GM18526 (cell line): ENCODE data around the gene HYAL1.

Experiments used
- POLR2A ChIP-seq: IDR thresholded peaks from 3 replicates; pipeline ENCODE4 v1.6.1; 2011; ENCODE audit not compliant: insufficient read length; ENCODE audit errors: extremely low read depth

HYAL1 gene

GRCh38 chr3:50323614-50324199 lies 20.3 kb upstream of the HYAL1 start:
- no peak for TF ChIP-seq POLR2A

- TF ChIP-seq POLR2A = no peak
Measured at GRCh38 chr3:50323092-50323600, 19.8 kb upstream of the HYAL1 start.

DNA sequence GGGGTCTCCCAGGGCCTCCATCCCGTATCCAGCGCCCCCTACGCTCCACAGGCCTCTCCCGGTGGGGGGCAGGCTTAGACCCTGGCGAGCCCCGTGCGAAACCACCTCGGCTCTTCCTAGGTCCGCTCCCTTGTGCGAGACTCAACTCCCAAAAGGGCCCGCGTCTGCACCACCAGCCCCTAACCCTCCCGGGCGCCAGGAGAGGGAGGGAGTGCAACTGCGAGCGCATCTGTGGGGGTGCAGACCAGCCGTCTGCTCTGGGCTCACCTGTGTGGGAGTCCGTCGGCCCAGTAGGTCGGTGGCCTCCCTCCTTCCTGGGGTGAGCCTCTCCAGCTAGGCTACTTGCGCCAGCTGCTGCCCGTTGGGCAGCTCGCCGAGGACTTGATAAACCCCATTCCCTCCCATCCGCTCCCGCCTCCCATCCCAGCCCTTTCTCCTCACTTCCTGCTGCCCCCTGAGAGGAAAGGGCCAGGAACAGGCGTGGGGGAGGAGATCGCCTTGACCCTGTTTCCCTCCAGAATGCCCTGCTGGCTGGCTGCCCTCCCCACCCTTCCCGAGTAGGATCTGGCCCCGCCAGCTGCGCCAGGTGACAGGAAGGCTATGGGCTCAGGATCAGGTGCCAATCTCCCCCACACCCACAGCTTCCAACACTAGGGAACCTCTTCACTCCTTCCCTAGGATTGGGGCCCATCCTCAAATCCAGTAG lies 19.2 kb upstream of the HYAL1 start, which contains the start of gene HYAL2:
Gene HYAL2 (minus strand): TSS at position 360 of the 706 bp plus-strand sequence. CDS start 2,256 bp downstream, outside the sequence.
- TF ChIP-seq POLR2A = no peak

- no peak for TF ChIP-seq POLR2A
Measured at GRCh38 chr3:50322115-50322385, 18.7 kb upstream of the HYAL1 start.

- TF ChIP-seq POLR2A = peak; percentile 66
Measured at GRCh38 chr3:50321336-50322114, 18.2 kb upstream of the HYAL1 start.

GRCh38 chr3:50320853-50321335 lies 17.5 kb upstream of the HYAL1 start:
- no peak for TF ChIP-seq POLR2A

GRCh38 chr3:50319894-50320625 lies 16.7 kb upstream of the HYAL1 start:
- TF ChIP-seq POLR2A = no peak

GRCh38 chr3:50319181-50319893 lies 16.0 kb upstream of the HYAL1 start:
- no peak for TF ChIP-seq POLR2A

DNA sequence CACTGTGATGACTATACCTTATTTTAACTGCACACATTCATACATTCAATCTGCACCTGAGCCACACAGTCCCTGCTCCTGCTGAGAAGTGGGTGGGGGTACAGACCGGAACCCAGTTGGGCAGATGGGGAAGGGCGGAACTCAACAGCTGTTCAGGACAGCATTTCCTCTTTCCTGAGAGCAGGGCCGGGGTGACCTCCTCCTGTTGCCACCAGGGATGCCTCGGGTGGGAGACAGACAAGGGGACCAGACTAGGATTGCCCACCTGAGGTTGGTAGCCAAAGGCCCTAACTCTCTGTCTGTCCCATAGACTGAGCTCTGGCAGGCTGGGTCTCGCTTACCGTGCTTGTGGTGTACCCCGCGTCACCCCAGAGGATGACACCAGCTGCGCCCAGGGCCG lies 15.2 kb upstream of the HYAL1 start:
- no peak for TF ChIP-seq POLR2A

DNA sequence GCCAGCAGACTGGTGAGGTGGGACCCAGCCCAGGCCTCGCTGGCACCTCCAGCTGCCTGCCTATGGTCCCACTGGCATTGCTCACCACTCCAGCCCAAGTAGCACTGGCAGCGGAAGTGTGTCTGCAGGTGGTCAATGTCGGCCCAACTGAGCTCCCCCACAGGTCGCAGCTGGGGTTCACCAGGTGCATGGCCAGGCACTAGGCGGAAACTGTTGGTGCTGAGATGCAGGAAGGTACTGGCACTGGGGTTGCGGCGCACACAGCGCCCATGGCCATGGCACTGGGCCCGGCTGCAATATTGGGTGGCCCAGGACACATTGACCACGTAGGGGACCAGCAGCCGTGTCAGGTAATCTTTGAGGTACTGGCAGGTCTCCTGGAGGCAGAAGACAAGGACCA lies 14.8 kb upstream of the HYAL1 start:
- TF ChIP-seq POLR2A = no peak

DNA sequence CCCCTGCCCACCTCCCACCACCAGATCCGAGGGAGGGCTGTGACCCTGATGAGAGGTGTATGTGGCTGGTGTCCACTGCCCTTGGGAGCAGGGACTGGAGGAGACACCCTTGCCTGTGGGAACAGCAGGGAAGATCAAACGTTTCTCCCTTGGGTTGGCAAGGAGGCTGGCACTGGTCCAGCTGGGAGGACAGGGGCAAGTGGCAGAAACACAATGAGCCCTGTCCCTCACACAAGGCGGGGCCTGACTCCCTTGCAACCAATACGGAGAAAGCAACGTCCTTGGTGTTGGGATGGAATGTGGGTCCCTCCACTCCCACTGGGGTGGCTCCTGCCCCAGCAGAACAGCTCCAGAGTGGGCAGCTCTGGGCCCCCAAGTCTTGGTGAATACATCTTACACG lies 13.9 kb upstream of the HYAL1 start:
- TF ChIP-seq POLR2A = no peak

- TF ChIP-seq POLR2A = no peak
Measured at GRCh38 chr3:50316657-50317242, 13.4 kb upstream of the HYAL1 start.

- no peak for TF ChIP-seq POLR2A
Measured at GRCh38 chr3:50314816-50315215, 11.4 kb upstream of the HYAL1 start.

- no peak for TF ChIP-seq POLR2A
Measured at GRCh38 chr3:50314342-50314741, 11.0 kb upstream of the HYAL1 start.
